H9 (cell line): ENCODE results near the gene ERCC6L2. TPM values are rescaled to one million over a fixed set of nuclear protein-coding genes. Genes with fewer than 3 reads are reported as not detected.

Experiments used
- DNase-seq: peaks from one replicate; pipeline ENCODE4 v3.0.0-alpha.2; 2017
- H2AFZ ChIP-seq: one replicate; pipeline ENCODE4 v1.6.1; 2013; ENCODE audit warnings: mild to moderate bottlenecking, low read length, control low read depth, moderate library complexity
- H2AK5ac ChIP-seq: 2 replicates; pipeline ENCODE4 v1.6.1; 2013; ENCODE audit warnings: low read length, control low read depth, mixed read lengths; ENCODE audit not compliant: insufficient read length
- H2BK120ac ChIP-seq: one replicate; pipeline ENCODE4 v1.6.1; 2013; ENCODE audit warnings: low read depth, mild to moderate bottlenecking, low read length, control low read depth, inconsistent platforms; ENCODE audit not compliant: poor library complexity, severe bottlenecking
- H2BK12ac ChIP-seq: 2 replicates; pipeline ENCODE4 v1.6.1; 2013; ENCODE audit warnings: low read length, control low read depth, mixed read lengths, low read depth; ENCODE audit not compliant: insufficient read length
- H2BK15ac ChIP-seq: 2 replicates; pipeline ENCODE4 v1.6.1; 2013; ENCODE audit warnings: low read depth, low read length, control low read depth
- H2BK20ac ChIP-seq: one replicate; pipeline ENCODE4 v1.6.1; 2013; ENCODE audit warnings: low read depth, mild to moderate bottlenecking, low read length, control low read depth, inconsistent platforms; ENCODE audit not compliant: poor library complexity, severe bottlenecking
- H2BK5ac ChIP-seq: 2 replicates; pipeline ENCODE4 v1.6.1; 2013; ENCODE audit warnings: low read length, control low read depth, mixed read lengths; ENCODE audit not compliant: insufficient read length
- H3K14ac ChIP-seq: 2 replicates; pipeline ENCODE4 v1.6.1; 2013; ENCODE audit warnings: low read length, control low read depth; ENCODE audit not compliant: insufficient read depth
- H3K18ac ChIP-seq: 2 replicates; pipeline ENCODE4 v1.6.1; 2013; ENCODE audit warnings: low read depth, mild to moderate bottlenecking, mixed read lengths, low read length, control low read depth; ENCODE audit not compliant: insufficient read length
- H3K23ac ChIP-seq: 2 replicates; pipeline ENCODE4 v1.6.1; 2013; ENCODE audit warnings: low read length, control low read depth, mixed read lengths, low read depth; ENCODE audit not compliant: insufficient read length
- H3K23me2 ChIP-seq: 2 replicates; pipeline ENCODE4 v1.6.1; 2013; ENCODE audit warnings: low read depth, mild to moderate bottlenecking, mixed read lengths, low read length, control low read depth; ENCODE audit not compliant: insufficient read length, poor library complexity, severe bottlenecking
- H3K27ac ChIP-seq: 2 replicates; pipeline ENCODE4 v1.5.1; 2013; ENCODE audit warnings: low read length, control low read depth, mixed read lengths, low read depth; ENCODE audit not compliant: insufficient read length
- H3K27me3 ChIP-seq: 2 replicates; pipeline ENCODE4 v1.6.1; 2013; ENCODE audit warnings: low read length, control low read depth, inconsistent platforms; ENCODE audit not compliant: insufficient read depth
- H3K4ac ChIP-seq: 2 replicates; pipeline ENCODE4 v1.6.1; 2013; ENCODE audit warnings: low read depth, mild to moderate bottlenecking, control low read depth, inconsistent platforms, low read length, moderate library complexity
- H3K4me1 ChIP-seq: 2 replicates; pipeline ENCODE4 v1.6.1; 2013; ENCODE audit warnings: low read length, control low read depth, inconsistent platforms; ENCODE audit not compliant: insufficient read depth
- H3K4me2 ChIP-seq: 2 replicates; pipeline ENCODE4 v1.6.1; 2013; ENCODE audit warnings: low read length, control low read depth, mixed read lengths; ENCODE audit not compliant: insufficient read length, insufficient read depth
- H3K56ac ChIP-seq: 2 replicates; pipeline ENCODE4 v1.6.1; 2013; ENCODE audit warnings: low read depth, mild to moderate bottlenecking, mixed read lengths, low read length, control low read depth; ENCODE audit not compliant: insufficient read length
- H3K79me1 ChIP-seq: 2 replicates; pipeline ENCODE4 v1.6.1; 2013; ENCODE audit warnings: low read depth, mild to moderate bottlenecking, moderate library complexity, low read length, control low read depth, inconsistent platforms; ENCODE audit not compliant: insufficient read depth, poor library complexity, severe bottlenecking
- H3K79me2 ChIP-seq: 2 replicates; pipeline ENCODE4 v1.6.1; 2013; ENCODE audit warnings: low read length, control low read depth, inconsistent platforms; ENCODE audit not compliant: insufficient read depth
- H3K9ac ChIP-seq: 2 replicates; pipeline ENCODE4 v1.6.1; 2013; ENCODE audit warnings: low read length, control low read depth, mixed read lengths; ENCODE audit not compliant: insufficient read length; ENCODE audit errors: extremely low read depth
- H3K9me3 ChIP-seq: one replicate; pipeline ENCODE4 v1.6.1; 2013; ENCODE audit warnings: low read depth, low read length, inconsistent platforms; ENCODE audit not compliant: control insufficient read depth
- H3T11ph ChIP-seq: one replicate; pipeline ENCODE4 v1.6.1; 2013; ENCODE audit warnings: mild to moderate bottlenecking, low read length, control low read depth, inconsistent platforms
- H4K20me1 ChIP-seq: one replicate; pipeline ENCODE4 v1.6.1; 2013; ENCODE audit not compliant: control insufficient read depth, insufficient read length, insufficient read depth
- H4K5ac ChIP-seq: 2 replicates; pipeline ENCODE4 v1.6.1; 2013; ENCODE audit warnings: low read depth, mild to moderate bottlenecking, mixed read lengths, low read length, control low read depth; ENCODE audit not compliant: insufficient read length
- H4K8ac ChIP-seq: replicated peaks from 2 replicates; pipeline ENCODE4 v1.6.1; 2013; ENCODE audit warnings: low read length, control low read depth, mixed read lengths, low read depth; ENCODE audit not compliant: insufficient read length
- H4K91ac ChIP-seq: 2 replicates; pipeline ENCODE4 v1.6.1; 2013; ENCODE audit warnings: low read depth, mild to moderate bottlenecking, moderate library complexity, mixed read lengths, low read length, control low read depth; ENCODE audit not compliant: insufficient read length
- H3K27ac Mint-ChIP-seq, 3 experiments: 2 replicates in 2 of 3; 3 replicates in 1 of 3; pipeline ENCODE4 v1.8.0; 2020 to 2021; ENCODE audit warnings: mixed read lengths in 3 of 3, mild to moderate bottlenecking in 1 of 3, moderate library complexity in 1 of 3
- H3K27me3 Mint-ChIP-seq: 2 replicates; pipeline ENCODE4 v1.8.0; 2021; ENCODE audit warnings: low read depth, mild to moderate bottlenecking, moderate library complexity, mixed read lengths
- H3K36me3 Mint-ChIP-seq, 3 experiments: 2 replicates in 2 of 3; 3 replicates in 1 of 3; pipeline ENCODE4 v1.8.0; 2020 to 2021; ENCODE audit warnings: low read depth in 3 of 3, mixed read lengths in 3 of 3; ENCODE audit not compliant: insufficient read depth in 1 of 3
- H3K4me1 Mint-ChIP-seq, 2 experiments: 2 replicates each; pipeline ENCODE4 v1.8.0; 2020; ENCODE audit warnings: mixed read lengths in 2 of 2
- H3K4me3 Mint-ChIP-seq, 2 experiments: 2 replicates in 1 of 2; 3 replicates in 1 of 2; pipeline ENCODE4 v1.8.0; 2020 to 2021; ENCODE audit warnings: mild to moderate bottlenecking in 2 of 2, mixed read lengths in 2 of 2, moderate library complexity in 1 of 2
- H3K9me3 Mint-ChIP-seq, 2 experiments: 2 replicates in 1 of 2; 3 replicates in 1 of 2; pipeline ENCODE4 v1.8.0; 2020; ENCODE audit warnings: mild to moderate bottlenecking in 2 of 2, mixed read lengths in 2 of 2, moderate library complexity in 1 of 2
- CTCF ChIP-seq: fragments of 200-600 bp; sonication (generic); conservative IDR thresholded peaks from 3 replicates; pipeline ENCODE4 v1.8.0; 2021; ENCODE audit warnings: antibody characterized with exemption, mild to moderate bottlenecking
- WGBS: extraction: QIAGEN DNeasy Blood & Tissue Kit; methylation state at CpG from one replicate; pipeline ENCODE4 v1.1.7; 2013; ENCODE audit warnings: missing lambda C conversion rate, low lambda C conversion rate, mixed read lengths; ENCODE audit not compliant: insufficient read length; ENCODE audit errors: extremely low coverage; 5-methylcytosine and 5-hydroxymethylcytosine counted together
- total RNA-seq: library from RNA; stranded (reverse); gene quantifications from 2 replicates; pipeline ENCODE4 v1.2.1, GENCODE V29; 2021

ERCC6L2 gene
- total RNA-seq, 1 experiment from 2014 or later: 57.7 TPM

GRCh38 chr9:95890594-95890993 is 15.1 kb downstream of the ERCC6L2 start:
- Histone ChIP-seq H4K91ac (no peak overlapping the region), H3K18ac (no peak overlapping the region), H2BK15ac (no peak overlapping the region), H3K23ac (no peak overlapping the region), H3K79me1 (peaks cover 8% of the 10 kb centered on the region), H2BK120ac (no peak overlapping the region), H3K4me1 (no peaks in the 10 kb centered on the region), H3K27ac (no peak overlapping the region), H3K23me2 (no peaks in the 10 kb centered on the region), H3K27me3 (no peaks in the 10 kb centered on the region), H2AK5ac (no peak overlapping the region), H4K5ac (no peak overlapping the region), H2BK12ac (no peak overlapping the region), H3K79me2 (no peaks in the 10 kb centered on the region; the same call in 1 of the 2 replicates), H3K4ac (no peak overlapping the region), H4K8ac (no peak overlapping the region), H3K14ac (no peak overlapping the region), H3T11ph (no peak overlapping the region), H3K4me2 (no peak overlapping the region), H2BK5ac (no peak overlapping the region), H2BK20ac (no peak overlapping the region), H2AFZ (no peak overlapping the region), H4K20me1 (no peaks in the 10 kb centered on the region), H3K9ac (no peak overlapping the region), H3K56ac (no peak overlapping the region), H3K9me3 (no peaks in the 10 kb centered on the region)
- no peak for TF ChIP-seq CTCF
- Mint-ChIP-seq H3K27ac (no peak overlapping the region), H3K9me3 (no peaks in the 10 kb centered on the region; a peak in 1 of 5 replicates), H3K36me3 (peaks cover 0 to 13% (median 12%) of the 10 kb centered on the region in 3 experiments; a peak in 5 of 7 replicates), H3K4me1 (no peaks in the 10 kb centered on the region), H3K27me3 (no peaks in the 10 kb centered on the region), H3K4me3 (no peak overlapping the region)
- no CpG with 5 or more reads among the region's 4 CpGs for WGBS
- no peak for DNase-seq
